Posterior vena cava (tissue), 2 donors: ENCODE measurements around the gene HSPA12B. TPM values are rescaled to one million over a fixed set of nuclear protein-coding genes. Genes with fewer than 3 reads are reported as not detected.

Experiments
- DNase-seq: peaks from one replicate; pipeline ENCODE4 v3.0.0-alpha.2; 2020; ENCODE audit warnings: low spot score
- intact Hi-C, 2 donors: fragments of 100-400 bp; cut with DNase I; formaldehyde crosslinking; loops; one replicate each; pipeline versions ENCODE4 v1.14.1 to v1.14.2; 2022 to 2023
- total RNA-seq, 2 donors: library from RNA; stranded (reverse); fragmentation: NEBNext Ultra II Directional; extraction: Animal tissue kit (Norgen Biotek cat#: 25700); gene quantifications; one replicate each; pipeline ENCODE4 v1.2.1, GENCODE V29; 2021
- donor health status: DM: yes; HTN: yes; CAD: no.
- donor health status: DM: yes; HTN: yes; CAD: no.

The HSPA12B gene
- total RNA-seq, 2 donors from 2014 or later: 18.0 to 18.5 TPM

DNA sequence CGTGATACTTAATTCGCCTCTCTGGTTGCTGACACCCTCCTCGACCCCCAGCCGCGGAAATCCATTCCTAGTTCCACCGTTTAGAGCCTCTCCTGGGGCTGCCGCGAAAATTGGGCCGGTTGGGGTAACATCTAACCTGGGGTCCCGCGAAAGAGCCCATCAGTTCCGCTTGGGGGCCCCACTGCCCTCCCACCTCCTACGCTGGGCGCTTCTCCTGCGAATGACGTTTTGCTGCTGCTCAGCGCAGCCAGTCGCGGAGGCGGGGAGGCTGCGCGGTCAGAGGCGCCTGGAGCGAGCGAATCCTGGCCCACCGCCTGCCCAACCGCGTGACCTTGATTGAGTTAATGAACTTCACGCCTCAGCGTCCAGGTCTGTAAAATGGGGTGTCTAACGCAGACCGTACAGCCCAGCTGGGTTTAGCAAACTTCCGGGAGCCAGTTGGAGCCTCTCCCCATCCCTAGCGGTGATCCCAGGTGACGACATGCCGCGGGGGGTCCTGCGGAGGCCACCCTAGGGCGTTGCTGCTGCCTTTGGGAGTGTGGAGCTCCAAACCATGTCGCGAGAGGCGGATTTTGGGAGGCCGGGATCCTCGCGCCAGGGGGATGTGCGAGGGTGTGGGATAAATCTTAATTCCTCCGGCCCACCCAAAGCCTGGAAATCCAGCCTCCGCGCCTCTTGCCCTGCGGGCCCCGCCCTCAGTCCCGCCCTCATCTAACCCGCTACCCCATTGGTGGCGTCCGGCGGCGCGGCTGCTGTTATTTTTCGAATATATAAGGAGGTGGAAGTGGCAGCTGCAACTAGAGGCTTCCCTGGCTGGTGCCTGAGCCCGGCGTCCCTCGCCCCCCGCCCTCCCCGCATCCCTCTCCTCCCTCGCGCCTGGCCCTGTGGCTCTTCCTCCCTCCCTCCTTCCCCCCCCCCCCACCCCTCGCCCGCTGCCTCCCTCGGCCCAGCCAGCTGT is 63.3 kb downstream of the HSPA12B start, which contains the start of gene CDC25B:
Gene CDC25B, plus strand, starts transcription at position 800 of the 958 bp plus-strand sequence. CDS start 222 bp downstream, outside the sequence.
- intact Hi-C loops: no loop called here
- DNase-seq: peak; percentile 99

GRCh38 chr20:3796477-3797225 is 64.2 kb downstream of the HSPA12B start:
- no peak for DNase-seq
- intact Hi-C loops: no loop called here

- intact Hi-C loops: no loop called here
Observed at GRCh38 chr20:3797226-3797545, 64.7 kb downstream of the HSPA12B start.

GRCh38 chr20:3797592-3798372 is 65.3 kb downstream of the HSPA12B start:
- peak; percentile 29 for DNase-seq
- intact Hi-C loops: no loop called here

More at GRCh38 chr20:3797226-3797545, 64.7 kb downstream of the HSPA12B start:
- no peak for DNase-seq

DNA sequence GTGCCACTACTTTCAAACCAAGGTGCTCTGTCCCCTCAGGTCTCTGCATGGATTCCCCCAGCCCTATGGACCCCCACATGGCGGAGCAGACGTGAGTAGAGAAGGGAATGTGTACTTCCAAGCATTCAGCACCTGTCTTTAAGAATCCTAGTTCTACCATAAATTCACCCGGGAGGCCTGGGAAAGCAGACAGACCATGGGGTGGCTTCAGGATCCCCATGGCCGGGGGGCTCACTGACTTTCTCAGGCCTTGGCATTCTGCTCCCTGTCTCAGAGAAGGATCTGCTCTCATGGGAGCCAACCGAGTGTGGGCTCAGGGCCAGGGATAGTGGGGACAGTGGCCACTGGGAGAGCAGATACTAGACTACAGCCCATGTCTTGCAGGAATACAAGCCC is 65.9 kb downstream of the HSPA12B start:
- intact Hi-C loops: no loop called here

GRCh38 chr20:3798908-3799248 is 66.4 kb downstream of the HSPA12B start:
- no peak for DNase-seq
- intact Hi-C loops: no loop called here

More for the DNA sequence above, 65.9 kb downstream of the HSPA12B start:
- DNase-seq: peak; percentile 70

DNA sequence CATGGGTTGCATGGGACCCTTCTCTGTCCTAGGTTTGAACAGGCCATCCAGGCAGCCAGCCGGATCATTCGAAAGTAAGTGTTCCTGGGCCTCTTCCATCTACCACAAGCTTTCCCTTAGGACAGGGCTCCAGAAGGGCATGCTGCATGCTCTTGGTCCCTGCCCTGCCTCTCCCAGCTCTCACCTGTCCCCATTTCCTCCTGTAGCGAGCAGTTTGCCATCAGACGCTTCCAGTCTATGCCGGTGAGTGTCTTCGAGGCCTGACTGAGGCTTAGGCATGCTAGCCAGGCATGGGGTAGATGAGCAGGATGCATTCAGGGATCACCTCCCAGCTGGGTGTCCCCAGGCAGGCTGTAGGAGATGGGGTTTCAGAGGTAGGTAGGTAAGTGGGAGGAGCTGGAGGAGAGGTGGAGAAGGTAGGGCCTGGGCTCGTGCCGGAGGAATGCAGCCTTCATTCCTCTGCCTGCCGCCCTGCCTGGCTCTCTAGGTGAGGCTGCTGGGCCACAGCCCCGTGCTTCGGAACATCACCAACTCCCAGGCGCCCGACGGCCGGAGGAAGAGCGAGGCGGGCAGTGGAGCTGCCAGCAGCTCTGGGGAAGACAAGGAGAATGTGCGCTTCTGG is 67.9 kb downstream of the HSPA12B start:
- DNase-seq: no peak
- intact Hi-C loops: no loop called here

- intact Hi-C loops: no loop called here
- no peak for DNase-seq
Observed at GRCh38 chr20:3800878-3801260, 68.4 kb downstream of the HSPA12B start.

DNA sequence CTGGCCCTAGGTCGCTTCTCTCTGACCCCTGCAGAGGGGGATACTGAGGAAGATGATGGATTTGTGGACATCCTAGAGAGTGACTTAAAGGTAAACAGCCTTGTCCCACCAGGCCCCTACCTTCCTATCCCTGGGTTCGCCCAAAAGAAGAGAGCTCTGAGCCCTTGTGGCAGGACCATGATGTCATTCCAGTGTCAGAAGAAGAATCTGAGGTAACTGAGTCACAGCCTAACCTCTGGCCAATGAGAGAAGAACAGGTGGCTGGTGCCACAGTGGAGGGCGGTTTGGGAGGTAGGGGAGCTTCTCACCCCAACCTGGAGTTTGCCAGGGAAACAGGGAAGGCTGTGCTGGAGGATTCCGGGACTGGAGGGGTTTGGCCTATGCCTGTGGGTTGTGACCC is 68.8 kb downstream of the HSPA12B start:
- intact Hi-C loops: no loop called here
- DNase-seq: no peak

- no peak for DNase-seq
- intact Hi-C loops: no loop called here
Observed at GRCh38 chr20:3801846-3802245, 69.4 kb downstream of the HSPA12B start.

Other genes starting within 250 kb of the HSPA12B start
- not detected for gene GFRA4, start 69.3 kb upstream of the HSPA12B start, total RNA-seq
- gene ADAM33, start 50.7 kb upstream of the HSPA12B start, total RNA-seq: 10 to 100 TPM; 52.0 to 70.3 TPM
- gene SIGLEC1, start 20.1 kb upstream of the HSPA12B start, total RNA-seq: 10 to 100 TPM; 12.6 to 41.1 TPM
- gene ADISSP, start 35.1 kb downstream of the HSPA12B start, total RNA-seq: 10 to 100 TPM; 14.6 to 20.2 TPM
- gene SPEF1, start 48.8 kb downstream of the HSPA12B start, total RNA-seq: not detected
- 100 to 1,000 TPM in 1 of 2 donors, 10 to 100 TPM in 1; 97.4 to 119 TPM for gene CENPB, start 54.1 kb downstream of the HSPA12B start, total RNA-seq
- 10 to 100 TPM; 24.0 to 24.2 TPM for gene CDC25B, start 63.6 kb downstream of the HSPA12B start, total RNA-seq
- 10 to 100 TPM in 1 of 2 donors, 1 to 10 TPM in 1; 8.8 to 11.2 TPM for gene AP5S1, start 87.9 kb downstream of the HSPA12B start, total RNA-seq
- gene MAVS, start 114.1 kb downstream of the HSPA12B start, total RNA-seq: 10 to 100 TPM; 26.2 to 27.1 TPM
- 10 to 100 TPM; 27.0 to 31.5 TPM for gene PANK2, start 156.7 kb downstream of the HSPA12B start, total RNA-seq